Activated CD4-positive, alpha-beta memory T cell treated with anti-CD3 and anti-CD28 coated beads, Interleukin-2, amount 10 ng/mL, durations not matched to agents 7 days and 5 days (primary cell): ENCODE measurements around the gene GABRP. TPM values are rescaled to one million over a fixed set of nuclear protein-coding genes. Genes with fewer than 3 reads are reported as not detected.
"Not testable (repeated sequence)": the region's sequence is repeated elsewhere in the genome, so short reads cannot be mapped to it uniquely, and the experiment has no call there.

Source experiments
- CTCF ChIA-PET: fragments of 350-600 bp; sonication (Branson Sonifier 250); formaldehyde crosslinking; loops from one replicate; lab custom pipeline; 2021; ENCODE audit warnings: antibody characterized with exemption, inconsistent platforms; lab: Charles Lee
- POLR2A ChIA-PET: fragments of 350-600 bp; sonication (Branson Sonifier 250); formaldehyde crosslinking; loops from one replicate; lab custom pipeline; 2021; ENCODE audit warnings: antibody characterized with exemption; lab: Charles Lee
- DNase-seq: peaks from one replicate; pipeline ENCODE4 v3.0.0-alpha.2; 2020
- H3K27ac Mint-ChIP-seq: one replicate; pipeline ENCODE4 v1.8.0; 2021; ENCODE audit warnings: mild to moderate bottlenecking, mixed read lengths
- H3K27me3 Mint-ChIP-seq: one replicate; pipeline ENCODE4 v1.8.0; 2021; ENCODE audit warnings: mixed read lengths
- H3K36me3 Mint-ChIP-seq: one replicate; pipeline ENCODE4 v1.8.0; 2021; ENCODE audit warnings: low read depth, mixed read lengths
- H3K4me1 Mint-ChIP-seq: one replicate; pipeline ENCODE4 v1.8.0; 2021; ENCODE audit warnings: mixed read lengths
- H3K4me3 Mint-ChIP-seq: one replicate; pipeline ENCODE4 v1.8.0; 2021; ENCODE audit warnings: mild to moderate bottlenecking, mixed read lengths
- H3K9me3 Mint-ChIP-seq: one replicate; pipeline ENCODE4 v1.8.0; 2021; ENCODE audit warnings: mixed read lengths
- total RNA-seq, 2 experiments: library from RNA; stranded (reverse); gene quantifications; one replicate each; pipeline ENCODE4 v1.2.3, GENCODE V29; 2021

GABRP gene
- total RNA-seq, 2 experiments from 2014 or later: not detected

DNA sequence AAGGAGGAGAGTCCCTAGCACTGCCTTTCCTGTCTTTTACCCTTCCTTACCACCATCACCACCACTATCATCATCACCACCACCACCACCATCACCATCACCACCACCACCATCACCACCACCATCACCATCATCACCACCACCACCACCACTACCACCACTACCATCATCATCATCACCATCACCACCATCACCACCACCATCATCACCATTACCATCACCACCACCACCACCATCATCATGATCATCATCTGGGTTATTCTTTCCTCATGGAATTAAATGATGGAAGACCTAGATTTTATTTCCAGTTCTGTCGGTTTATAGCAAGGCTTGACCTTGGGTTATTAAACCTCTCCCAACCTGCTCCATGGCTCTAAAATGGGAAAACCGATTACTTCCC is 50.5 kb downstream of the GABRP start:
- DNase-seq, CTCF ChIA-PET, H3K27me3 Mint-ChIP-seq, POLR2A ChIA-PET, H3K4me3 Mint-ChIP-seq, H3K27ac Mint-ChIP-seq, H3K9me3 Mint-ChIP-seq, H3K4me1 Mint-ChIP-seq, H3K36me3 Mint-ChIP-seq: not testable (repeated sequence)

DNA sequence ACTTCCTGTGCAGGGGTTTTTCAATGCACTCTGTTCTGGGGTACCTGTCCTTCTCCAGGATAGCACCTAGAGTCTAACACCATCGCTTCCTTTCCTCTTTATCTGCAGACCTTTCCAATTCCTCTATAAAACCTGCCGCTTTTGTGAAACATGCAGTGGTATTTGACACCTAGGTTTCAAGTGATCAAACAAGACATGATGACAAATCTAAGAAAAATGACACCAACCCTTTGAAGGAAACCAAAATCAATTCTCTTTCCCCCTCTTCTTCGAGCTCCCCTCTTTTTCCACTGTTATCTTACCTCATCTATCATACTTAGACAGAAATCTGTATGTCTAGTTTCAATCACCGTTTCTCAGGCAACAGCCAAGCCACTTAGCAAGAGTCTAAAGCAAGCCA is 52.7 kb downstream of the GABRP start:
- no peak for DNase-seq
- Mint-ChIP-seq H3K4me3 (no peak overlapping the region), H3K27ac (no peak overlapping the region), H3K27me3 (no peaks in the 10 kb centered on the region), H3K36me3 (no peaks in the 10 kb centered on the region), H3K4me1 (no peaks in the 10 kb centered on the region), H3K9me3 (peaks cover 8% of the 10 kb centered on the region)
- ChIA-PET CTCF (no interaction called here), POLR2A (no interaction called here)

DNA sequence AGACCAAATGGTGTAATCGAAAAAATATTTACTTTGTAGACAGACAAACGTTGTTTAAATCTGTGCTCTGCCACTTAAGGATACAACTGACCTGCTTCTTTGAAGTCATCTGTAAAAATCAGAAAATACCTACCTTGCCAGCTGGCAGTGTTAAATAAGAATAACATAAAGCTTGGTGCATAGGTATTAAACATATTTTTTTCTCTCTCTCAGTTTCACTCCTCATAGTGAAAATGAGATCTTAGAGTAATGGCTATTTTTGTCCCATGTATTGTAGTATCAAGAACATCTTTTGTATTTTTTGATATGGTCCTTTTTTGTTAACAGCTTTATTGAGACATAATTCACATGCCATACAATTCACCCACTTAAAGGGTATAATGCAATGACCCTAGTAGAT is 60.3 kb downstream of the GABRP start:
- ChIA-PET CTCF (no interaction called here), POLR2A (no interaction called here)
- H3K4me3 Mint-ChIP-seq: no peak overlapping the region
- H3K36me3 Mint-ChIP-seq: no peaks in the 10 kb centered on the region
- no peaks in the 10 kb centered on the region for H3K9me3 Mint-ChIP-seq
- H3K4me1 Mint-ChIP-seq: no peaks in the 10 kb centered on the region
- no peak for DNase-seq
- no peaks in the 10 kb centered on the region for H3K27me3 Mint-ChIP-seq
- no peak overlapping the region for H3K27ac Mint-ChIP-seq

DNA sequence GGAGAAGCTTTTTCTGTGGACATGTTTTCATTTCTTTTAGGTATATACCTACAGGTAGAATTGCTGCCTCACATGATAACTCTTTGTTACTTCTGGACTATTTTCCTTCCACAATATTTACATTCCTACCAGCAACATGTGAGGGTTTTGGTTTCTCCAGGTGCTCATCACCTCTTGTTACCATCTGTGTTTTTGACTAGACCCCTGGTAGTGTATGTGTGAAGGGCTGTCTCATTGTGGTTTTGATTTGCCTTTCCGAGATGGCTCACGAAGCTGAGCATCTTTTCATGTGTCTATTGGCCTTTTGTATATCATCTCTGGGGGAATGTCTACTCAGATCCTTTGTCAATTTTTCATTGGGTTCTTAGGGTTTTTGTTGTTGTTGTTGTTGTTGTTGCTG is 61.1 kb downstream of the GABRP start:
- DNase-seq: no peak
- Mint-ChIP-seq H3K36me3 (no peaks in the 10 kb centered on the region), H3K27me3 (no peaks in the 10 kb centered on the region), H3K27ac (no peak overlapping the region), H3K4me1 (no peaks in the 10 kb centered on the region), H3K4me3 (no peak overlapping the region), H3K9me3 (no peaks in the 10 kb centered on the region)
- ChIA-PET POLR2A (no interaction called here), CTCF (no interaction called here)

DNA sequence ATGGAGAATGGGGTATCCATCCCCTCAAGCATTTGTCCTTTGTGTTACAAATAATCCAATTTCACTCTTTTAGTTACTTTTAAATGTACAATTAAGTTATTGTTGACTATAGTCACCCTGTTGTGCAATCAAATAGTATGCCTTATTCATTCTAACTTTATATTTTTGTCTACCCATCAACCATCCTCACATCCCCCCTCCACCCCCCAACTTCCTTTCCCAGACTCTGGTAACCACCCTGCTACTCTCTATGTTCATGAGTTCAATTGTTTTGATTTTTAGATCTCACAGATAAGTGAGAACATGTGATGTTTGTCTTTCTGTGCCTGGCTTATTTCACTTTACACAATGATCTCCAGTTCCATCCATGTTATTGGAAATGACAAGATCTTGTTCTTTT is 62.9 kb downstream of the GABRP start:
- Mint-ChIP-seq H3K4me1 (no peaks in the 10 kb centered on the region), H3K27ac (no peak overlapping the region), H3K27me3 (no peaks in the 10 kb centered on the region), H3K9me3 (no peaks in the 10 kb centered on the region), H3K4me3 (no peak overlapping the region), H3K36me3 (no peaks in the 10 kb centered on the region)
- CTCF ChIA-PET: no interaction called here
- POLR2A ChIA-PET: no interaction called here
- no peak for DNase-seq

DNA sequence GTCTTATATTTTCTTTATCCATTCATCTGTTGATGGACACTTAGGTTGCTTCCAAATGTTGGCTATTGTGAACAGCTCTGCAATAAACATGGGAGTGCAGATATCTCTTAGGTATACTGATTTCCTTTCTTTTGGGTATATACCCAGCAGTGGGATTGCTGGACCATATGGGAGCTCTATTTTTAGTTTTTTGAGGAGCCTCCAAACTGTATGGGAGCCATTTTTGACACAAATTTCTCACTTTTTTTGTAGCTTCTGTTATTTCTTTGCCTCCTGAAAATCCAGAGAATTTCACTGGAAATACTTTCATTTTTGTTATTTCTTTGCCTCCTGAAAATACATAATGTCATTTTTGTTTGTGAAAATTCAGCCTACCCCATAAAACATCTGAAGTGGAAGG is 63.3 kb downstream of the GABRP start:
- POLR2A ChIA-PET: no interaction called here
- Mint-ChIP-seq H3K27me3 (no peaks in the 10 kb centered on the region), H3K9me3 (no peaks in the 10 kb centered on the region)

DNA sequence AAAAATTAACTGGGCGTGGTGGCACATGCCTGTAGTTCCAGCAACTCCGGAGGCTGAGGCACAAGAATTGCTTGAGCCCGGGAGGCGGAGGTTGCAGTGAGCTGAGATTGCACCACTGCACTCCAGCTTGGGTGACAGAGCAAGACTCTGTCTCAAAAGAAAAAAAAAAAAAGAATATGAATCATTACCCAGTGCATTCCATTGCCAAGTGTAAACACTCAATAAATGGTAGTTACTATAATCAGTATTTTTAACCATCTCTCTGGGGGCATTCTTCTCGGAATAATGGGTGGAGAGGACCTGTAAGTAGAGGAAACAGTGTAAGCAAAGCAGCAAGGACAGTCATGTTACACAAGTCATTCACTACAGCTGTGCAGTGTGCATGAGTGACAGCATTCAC is 64.5 kb downstream of the GABRP start:
- no peak for DNase-seq
- H3K27me3 Mint-ChIP-seq: no peaks in the 10 kb centered on the region
- no peaks in the 10 kb centered on the region for H3K36me3 Mint-ChIP-seq
- CTCF ChIA-PET: no interaction called here
- H3K9me3 Mint-ChIP-seq: no peaks in the 10 kb centered on the region
- no peak overlapping the region for H3K27ac Mint-ChIP-seq
- H3K4me1 Mint-ChIP-seq: no peaks in the 10 kb centered on the region
- POLR2A ChIA-PET: no interaction called here
- H3K4me3 Mint-ChIP-seq: no peak overlapping the region

More for the DNA sequence above, 63.3 kb downstream of the GABRP start:
- no peak for DNase-seq
- Mint-ChIP-seq H3K27ac (no peak overlapping the region), H3K4me3 (no peak overlapping the region), H3K36me3 (no peaks in the 10 kb centered on the region), H3K4me1 (no peaks in the 10 kb centered on the region)
- CTCF ChIA-PET: no interaction called here

DNA sequence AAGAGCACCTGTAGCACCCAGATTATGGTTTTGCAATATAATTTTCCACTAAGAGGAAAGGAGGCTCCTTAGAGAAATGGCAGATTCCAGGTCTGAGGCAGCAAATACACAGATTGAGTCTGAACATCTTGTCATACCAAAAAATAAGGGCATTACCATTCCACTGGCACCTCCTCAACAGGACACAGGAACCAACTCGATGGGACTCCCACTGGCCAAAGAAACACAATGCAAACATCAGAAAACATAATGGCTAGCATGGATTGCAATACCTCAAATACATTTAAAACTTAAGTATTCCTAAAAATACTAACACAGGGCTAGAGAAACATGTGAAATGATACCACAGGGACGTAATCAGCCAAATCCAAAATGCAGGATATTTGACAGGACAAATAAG is 65.8 kb downstream of the GABRP start:
- no peak for DNase-seq
- no peak overlapping the region for H3K4me3 Mint-ChIP-seq
- no peaks in the 10 kb centered on the region for H3K27me3 Mint-ChIP-seq
- POLR2A ChIA-PET: no interaction called here
- H3K27ac Mint-ChIP-seq: no peak overlapping the region
- no peaks in the 10 kb centered on the region for H3K9me3 Mint-ChIP-seq
- CTCF ChIA-PET: no interaction called here
- no peaks in the 10 kb centered on the region for H3K4me1 Mint-ChIP-seq
- H3K36me3 Mint-ChIP-seq: no peaks in the 10 kb centered on the region

DNA sequence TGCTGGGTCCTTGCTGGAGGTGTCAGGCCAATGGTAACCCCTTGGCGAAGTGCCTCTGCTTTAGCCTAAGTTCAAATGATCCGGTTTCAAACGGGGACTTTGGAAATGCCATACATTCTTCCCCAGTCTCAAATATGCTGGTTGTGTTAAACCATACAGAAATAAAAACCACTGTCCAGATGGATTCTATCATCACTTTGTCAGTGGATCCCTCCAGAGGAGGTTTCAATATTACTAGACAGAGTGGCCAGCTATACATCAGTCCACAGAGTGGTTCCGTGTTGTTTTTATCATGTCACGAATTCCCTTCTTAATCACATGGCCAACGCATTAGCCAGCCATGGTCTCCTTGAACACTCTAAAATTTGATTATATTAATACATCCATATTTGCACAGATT is 71.0 kb downstream of the GABRP start:
- no peak overlapping the region for H3K4me3 Mint-ChIP-seq
- no peaks in the 10 kb centered on the region for H3K27me3 Mint-ChIP-seq
- peaks cover 9% of the 10 kb centered on the region for H3K9me3 Mint-ChIP-seq
- DNase-seq: no peak
- H3K36me3 Mint-ChIP-seq: no peaks in the 10 kb centered on the region
- POLR2A ChIA-PET: no interaction called here
- CTCF ChIA-PET: no interaction called here
- no peaks in the 10 kb centered on the region for H3K4me1 Mint-ChIP-seq
- no peak overlapping the region for H3K27ac Mint-ChIP-seq

DNA sequence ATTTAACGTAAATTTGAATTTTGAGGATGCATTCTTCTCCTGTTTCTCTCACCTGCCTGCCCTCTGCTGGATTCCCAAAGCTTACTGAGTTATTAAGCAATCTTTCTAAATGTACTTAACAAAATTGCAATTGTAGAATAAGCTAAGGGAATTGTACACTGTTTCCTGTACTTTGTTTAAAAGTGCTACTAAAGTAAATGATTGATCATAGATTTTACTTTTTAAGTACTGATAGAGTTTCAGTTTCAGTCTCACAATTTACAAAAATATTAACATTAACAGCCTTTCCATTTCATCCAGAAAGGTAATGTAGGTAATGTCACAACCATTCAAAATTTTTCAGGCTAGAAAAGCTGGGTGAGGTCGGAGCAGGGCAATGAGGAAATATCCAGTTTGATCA is 73.5 kb downstream of the GABRP start:
- peaks cover 12% of the 10 kb centered on the region for H3K27me3 Mint-ChIP-seq
- peaks cover 12% of the 10 kb centered on the region for H3K36me3 Mint-ChIP-seq
- H3K27ac Mint-ChIP-seq: no peak overlapping the region
- ChIA-PET CTCF (no interaction called here), POLR2A (no interaction called here)
- H3K4me3 Mint-ChIP-seq: no peak overlapping the region
- H3K4me1 Mint-ChIP-seq: peaks cover 1% of the 10 kb centered on the region
- DNase-seq: no peak
- peaks cover 21% of the 10 kb centered on the region for H3K9me3 Mint-ChIP-seq

DNA sequence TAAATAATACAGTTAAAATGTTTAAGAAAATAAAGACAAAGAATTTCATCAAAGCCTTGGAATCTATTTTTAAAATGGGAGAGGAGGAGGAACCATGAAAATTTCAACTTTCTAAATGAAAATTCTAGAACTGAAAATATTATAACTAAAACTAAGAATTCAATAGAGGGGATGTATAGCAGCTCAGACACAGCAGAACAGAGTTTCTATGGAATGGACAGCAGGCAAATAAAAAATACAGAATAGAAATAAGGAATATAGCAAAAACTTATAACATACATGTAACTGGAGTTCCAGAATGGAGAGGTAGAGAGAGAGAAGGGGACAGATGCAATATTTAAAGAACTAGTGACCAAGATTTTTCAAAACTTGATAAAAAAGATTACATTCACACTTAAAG is 76.9 kb downstream of the GABRP start:
- CTCF ChIA-PET: no interaction called here
- POLR2A ChIA-PET: no interaction called here
- peaks cover 1% of the 10 kb centered on the region for H3K4me1 Mint-ChIP-seq
- H3K27ac Mint-ChIP-seq: no peak overlapping the region
- H3K27me3 Mint-ChIP-seq: peaks cover 24% of the 10 kb centered on the region
- H3K9me3 Mint-ChIP-seq: peaks cover 27% of the 10 kb centered on the region
- H3K36me3 Mint-ChIP-seq: peaks cover 18% of the 10 kb centered on the region
- no peak for DNase-seq
- H3K4me3 Mint-ChIP-seq: no peak overlapping the region

DNA sequence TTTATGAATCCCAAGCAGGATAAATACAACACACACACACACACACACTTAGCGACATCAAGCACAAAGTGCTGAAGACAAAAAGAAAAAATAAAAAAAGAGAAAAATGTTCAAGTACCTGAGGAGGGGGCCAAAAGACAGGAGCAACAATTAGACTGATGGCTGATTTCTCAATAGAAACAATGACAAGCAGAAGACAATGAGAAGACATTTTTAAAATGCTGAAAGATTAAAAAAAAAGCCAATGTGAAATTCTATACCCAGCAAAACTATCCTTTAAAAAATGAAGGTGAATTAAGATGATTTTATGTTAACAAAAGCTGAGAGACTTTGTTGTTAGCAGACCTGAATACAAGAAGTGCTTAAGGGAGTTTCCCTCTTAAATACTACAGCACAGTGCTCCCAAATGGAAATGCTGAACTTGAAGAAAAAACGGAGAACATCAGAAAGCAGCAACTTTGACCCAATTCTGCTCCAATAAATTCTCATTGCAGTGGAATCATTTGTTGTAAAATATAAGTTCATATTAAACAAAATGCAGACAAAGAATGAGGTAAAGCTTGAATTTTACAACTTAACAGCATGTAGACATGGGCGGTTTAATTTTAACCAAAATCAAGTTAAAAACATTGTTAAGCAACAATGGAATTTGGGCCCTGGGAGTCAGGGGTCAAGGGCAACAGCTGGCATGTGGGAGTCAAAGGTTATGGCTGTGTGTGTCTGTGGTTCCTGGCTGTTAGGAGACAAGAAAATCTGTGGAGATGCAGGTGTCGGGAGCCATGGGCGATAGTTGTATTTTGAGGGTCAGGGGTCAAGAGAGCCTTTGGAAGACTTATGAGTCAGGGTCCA is 77.5 kb downstream of the GABRP start:
- peaks cover 18% of the 10 kb centered on the region for H3K36me3 Mint-ChIP-seq
- DNase-seq: no peak
- peaks cover 1% of the 10 kb centered on the region for H3K4me1 Mint-ChIP-seq
- H3K27ac Mint-ChIP-seq: no peak overlapping the region
- POLR2A ChIA-PET: no interaction called here
- CTCF ChIA-PET: no interaction called here
- H3K27me3 Mint-ChIP-seq: peaks cover 24% of the 10 kb centered on the region
- H3K4me3 Mint-ChIP-seq: no peak overlapping the region
- H3K9me3 Mint-ChIP-seq: peaks cover 27% of the 10 kb centered on the region

DNA sequence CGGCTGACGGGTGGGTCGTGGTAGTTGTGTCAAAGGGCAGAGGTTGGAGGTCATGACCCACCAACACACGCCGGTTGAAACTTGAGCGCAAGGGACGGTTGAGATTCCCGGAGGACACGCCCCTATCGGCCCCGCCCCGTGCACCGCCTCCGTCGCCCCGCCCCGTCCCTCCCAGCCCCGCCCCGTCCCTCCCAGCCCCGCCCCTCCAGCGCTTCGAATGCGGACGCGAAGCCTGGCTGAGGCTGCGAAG is 78.1 kb downstream of the GABRP start:
- peaks cover 24% of the 10 kb centered on the region for H3K27me3 Mint-ChIP-seq
- H3K9me3 Mint-ChIP-seq: peaks cover 27% of the 10 kb centered on the region
- ChIA-PET POLR2A (no interaction called here), CTCF (no interaction called here)
- H3K4me1 Mint-ChIP-seq: peaks cover 1% of the 10 kb centered on the region
- H3K27ac Mint-ChIP-seq: no peak overlapping the region
- peaks cover 18% of the 10 kb centered on the region for H3K36me3 Mint-ChIP-seq
- no peak for DNase-seq
- no peak overlapping the region for H3K4me3 Mint-ChIP-seq

DNA sequence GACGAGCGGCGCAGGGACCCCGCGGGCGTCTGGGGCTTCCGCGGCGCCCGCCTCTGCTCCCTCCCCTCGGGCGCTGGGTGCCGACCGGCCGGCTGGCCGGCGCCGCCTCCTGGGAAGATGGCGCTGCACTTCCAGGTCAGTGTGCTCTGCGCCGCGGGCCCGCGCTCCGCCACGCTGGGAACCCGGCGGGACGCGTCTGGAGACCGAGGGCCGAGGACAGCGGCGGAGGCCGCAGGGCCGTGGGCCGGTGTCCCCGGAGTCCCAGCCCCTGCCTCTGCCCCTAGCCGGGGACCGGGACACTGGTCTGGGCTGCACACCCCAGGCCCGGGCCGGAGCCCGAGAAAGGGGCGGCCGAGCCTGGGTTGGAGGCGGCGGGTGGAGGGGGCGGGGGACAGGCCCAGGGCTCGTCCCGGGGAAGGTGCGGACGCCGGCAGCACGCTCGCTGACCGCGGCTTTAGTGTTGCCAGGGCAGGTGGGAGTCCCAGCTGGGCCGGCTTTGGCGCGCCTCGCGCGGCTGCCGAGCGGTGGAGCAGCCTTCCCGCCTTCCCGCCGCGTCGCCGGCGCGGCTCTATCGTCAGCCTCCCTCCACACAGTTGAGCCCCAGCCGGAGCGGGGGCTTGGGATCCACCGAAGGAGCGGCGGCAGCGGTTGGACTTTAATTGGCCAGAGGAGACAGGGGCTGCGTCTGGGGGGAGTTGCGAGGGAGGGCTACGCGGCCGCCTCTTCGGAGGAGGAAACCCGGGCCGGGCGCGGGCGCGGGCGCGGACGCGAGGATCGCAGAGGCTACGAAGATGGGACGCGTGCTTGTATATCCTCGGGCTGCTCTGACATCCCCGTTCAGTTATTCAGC is 78.6 kb downstream of the GABRP start, which contains the start of gene RANBP17:
TSS of gene RANBP17 (plus strand) at position 102 of the 850 bp plus-strand sequence.
- ChIA-PET CTCF (no interaction called here), POLR2A (no interaction called here)
- Mint-ChIP-seq H3K36me3 (peaks cover 18% of the 10 kb centered on the region), H3K4me3 (no peak within 1 kb of the TSS), H3K27me3 (peaks cover 24% of the 10 kb centered on the region), H3K4me1 (peaks cover 1% of the 10 kb centered on the region), H3K9me3 (peaks cover 27% of the 10 kb centered on the region), H3K27ac (no peak within 1 kb of the TSS)
- no peak for DNase-seq
